ENCODE measurements around the gene FAIM2. TPM values are rescaled to one million over a fixed set of nuclear protein-coding genes. Genes with fewer than 3 reads are reported as not detected.
A peak's percentile ranks its signal among the peaks of the same experiment; 100 is the strongest.

FAIM2 gene
- total and polyA plus RNA-seq, 7 experiments from 2014 or later, result 0.22 to 0.85 TPM; not detected in 5

DNA sequence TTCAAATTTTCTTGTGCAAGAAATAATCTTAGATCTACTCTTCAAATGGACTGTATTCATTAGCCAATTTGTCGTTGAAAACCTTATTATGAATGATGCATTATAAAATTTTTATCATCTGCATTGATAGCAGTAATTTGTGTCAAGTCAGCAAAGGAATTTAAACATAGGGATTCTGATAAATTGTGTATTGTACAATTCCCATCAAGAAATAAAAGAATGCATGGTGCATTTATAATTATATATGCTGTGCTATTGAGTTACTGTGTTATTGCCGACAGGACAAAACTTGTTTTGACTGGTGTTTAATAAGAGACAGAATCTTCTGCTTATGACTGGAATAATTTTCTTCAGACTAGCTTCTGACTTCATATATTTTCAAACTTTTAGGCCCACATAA is 57.7 kb downstream of the FAIM2 start:
- CTCF ChIA-PET, result interaction anchor here (1.7 kb wide), 1 partner anchor 105 kb away, joined by 4 read pairs; the partner anchor contains the start of gene TMBIM6
- POLR2A ChIA-PET, result no interaction called here

DNA sequence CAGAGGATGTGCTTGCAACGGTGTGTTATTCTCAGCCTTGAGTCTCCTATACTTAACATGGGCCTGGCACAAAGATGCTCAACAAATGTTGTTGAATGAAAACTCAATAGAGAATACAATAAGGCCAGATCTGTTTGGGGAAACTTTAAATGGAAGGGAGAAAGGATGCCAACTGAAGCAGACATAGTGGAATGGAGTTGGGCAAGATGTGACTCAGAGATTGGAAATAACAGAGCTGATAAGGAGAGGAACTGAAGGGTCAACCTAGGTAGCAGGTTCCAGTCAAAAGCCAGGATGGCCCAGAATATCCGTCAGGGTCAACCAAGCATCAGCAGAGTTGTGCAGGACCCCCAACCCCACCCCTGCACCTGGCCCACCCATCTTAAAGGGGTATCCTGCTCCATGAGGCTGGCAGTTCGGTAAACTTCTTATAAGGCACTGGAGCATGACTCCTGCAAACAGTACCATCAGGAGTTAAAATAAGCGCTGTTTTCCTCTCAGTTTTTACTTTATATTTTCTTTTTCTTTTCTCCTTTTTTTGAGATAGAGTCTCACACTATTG is 59.7 kb downstream of the FAIM2 start:
- H3K4me3 Mint-ChIP-seq, result peak overlapping the region in 8 of 10 donors; percentile 15 to 100 (median 92)
- Histone ChIP-seq H3K27me3 (ENCODE audit: control insufficient read depth in 2 of 2, insufficient read depth in 2 of 2, low read length in 2 of 2) (no peaks in the 10 kb centered on the region), H3K36me3 (ENCODE audit: control insufficient read depth in 2 of 3, insufficient read depth in 3 of 3, low read length in 3 of 3) (no peaks in the 10 kb centered on the region), H3K9me3 (ENCODE audit: control insufficient read depth in 2 of 3, low read length in 3 of 3) (no peaks in the 10 kb centered on the region), H3K4me3 (ENCODE audit: low read length) (no peak overlapping the region), H3K4me1 (ENCODE audit: control insufficient read depth in 2 of 2, insufficient read depth in 2 of 2, low read length in 2 of 2) (peaks cover 12 to 20% of the 10 kb centered on the region in 2 donors), H3K27ac (ENCODE audit: low read depth, low read length) (peak overlapping the region; percentile 80)
- no peak for DNase-seq
- H3K36me3 Mint-ChIP-seq, result peaks cover 0 to 4% (median 0%) of the 10 kb centered on the region in 5 donors
- ChIA-PET POLR2A (interaction anchor here (0.6 to 4.0 kb wide), 5 partner anchors 16 to 102 kb away, joined by 3 to 43 read pairs (median 4); partner anchors contain the start of genes NCKAP5L and TMBIM6), CTCF (interaction anchor here (0.6 to 1.1 kb wide), 2 partner anchors 66 to 333 kb away, joined by 4 to 5 read pairs; no protein-coding TSS in a partner anchor)
- intact Hi-C loops (cut with micrococcal nuclease), result loop anchor here (1.0 to 10.0 kb wide), 8 partner anchors 16 to 1129 kb away; partner anchors contain the start of genes NCKAP5L (in 2 of the 2), TMBIM6 (in 2 of the 2), ASIC1 (in 1 of the 2) and CCNT1 (in 1 of the 2)
- H3K9me3 Mint-ChIP-seq, result peaks cover 0 to 5% (median 0%) of the 10 kb centered on the region in 11 donors
- ATAC-seq, result no peak
- H3K4me1 Mint-ChIP-seq, result peaks cover 19 to 57% (median 43%) of the 10 kb centered on the region in 7 donors
- peaks cover 0 to 10% (median 5%) of the 10 kb centered on the region in 5 donors for H3K27me3 Mint-ChIP-seq
- H3K27ac Mint-ChIP-seq, result peak overlapping the region in 8 of 9 donors; percentile 5 to 98 (median 91)

More for the DNA sequence above, 57.7 kb downstream of the FAIM2 start:
- Histone ChIP-seq H3K4me1 (ENCODE audit: control insufficient read depth in 2 of 2, insufficient read depth in 2 of 2, low read length in 2 of 2) (peaks cover 12 to 20% of the 10 kb centered on the region in 2 donors), H3K27ac (ENCODE audit: low read depth, low read length) (no peak overlapping the region), H3K4me3 (ENCODE audit: low read length) (no peak overlapping the region), H3K27me3 (ENCODE audit: control insufficient read depth in 2 of 2, insufficient read depth in 2 of 2, low read length in 2 of 2) (no peaks in the 10 kb centered on the region), H3K36me3 (ENCODE audit: control insufficient read depth in 2 of 3, insufficient read depth in 3 of 3, low read length in 3 of 3) (no peaks in the 10 kb centered on the region), H3K9me3 (ENCODE audit: control insufficient read depth in 2 of 3, low read length in 3 of 3) (no peaks in the 10 kb centered on the region)
- H3K4me3 Mint-ChIP-seq, result no peak overlapping the region
- peaks cover 19 to 46% (median 35%) of the 10 kb centered on the region in 7 donors for H3K4me1 Mint-ChIP-seq
- H3K9me3 Mint-ChIP-seq, result peaks cover 0 to 5% (median 0%) of the 10 kb centered on the region in 11 donors
- DNase-seq, result no peak
- intact Hi-C loops (cut with micrococcal nuclease), result loop anchor here (10.0 kb wide), 2 partner anchors 209 to 1131 kb away; partner anchors contain the start of genes ASIC1 (in 1 of the 2) and CCNT1 (in 1 of the 2)
- peaks cover 0 to 20% (median 12%) of the 10 kb centered on the region in 5 donors for H3K27me3 Mint-ChIP-seq
- no peak overlapping the region for H3K27ac Mint-ChIP-seq
- peaks cover 0 to 4% (median 0%) of the 10 kb centered on the region in 5 donors for H3K36me3 Mint-ChIP-seq
- ATAC-seq, result no peak

DNA sequence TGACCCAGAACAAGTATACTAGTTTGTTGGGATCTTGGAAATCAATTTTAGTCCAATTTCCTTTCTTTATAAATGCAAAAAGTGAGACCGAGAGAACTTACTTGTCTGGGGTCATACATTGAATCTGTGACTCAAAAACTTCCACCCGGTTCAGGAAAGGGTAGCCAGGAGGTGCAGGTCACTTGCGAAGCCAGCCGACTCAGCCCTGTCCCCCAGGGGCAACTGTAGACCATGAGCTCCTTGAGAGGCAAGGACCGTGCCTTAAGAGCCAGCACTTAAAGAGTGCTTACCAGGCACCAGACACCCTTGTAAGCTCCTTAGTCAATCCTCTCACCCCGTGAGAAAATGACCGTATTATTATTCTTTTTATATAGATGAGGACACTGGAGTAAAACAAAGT is 60.3 kb downstream of the FAIM2 start:
- peaks cover 12 to 20% of the 10 kb centered on the region in 2 donors for H3K4me1 ChIP-seq (ENCODE audit: control insufficient read depth in 2 of 2, insufficient read depth in 2 of 2, low read length in 2 of 2)
- Mint-ChIP-seq H3K27ac (peak overlapping the region; percentile 90 to 98 (median 96)), H3K4me1 (peaks cover 19 to 63% (median 43%) of the 10 kb centered on the region in 7 donors), H3K4me3 (peak overlapping the region; percentile 85 to 100 (median 94)), H3K9me3 (peaks cover 0 to 5% (median 0%) of the 10 kb centered on the region in 11 donors), H3K36me3 (peaks cover 0 to 4% (median 0%) of the 10 kb centered on the region in 5 donors), H3K27me3 (peaks cover 0 to 4% (median 0%) of the 10 kb centered on the region in 5 donors)
- DNase-seq (no peak), ATAC-seq (no peak)
- no peaks in the 10 kb centered on the region for H3K36me3 ChIP-seq (ENCODE audit: control insufficient read depth in 2 of 3, insufficient read depth in 3 of 3, low read length in 3 of 3)
- peak overlapping the region; percentile 73 for H3K4me3 ChIP-seq (ENCODE audit: low read length)
- no peaks in the 10 kb centered on the region for H3K27me3 ChIP-seq (ENCODE audit: control insufficient read depth in 2 of 2, insufficient read depth in 2 of 2, low read length in 2 of 2)
- no peaks in the 10 kb centered on the region for H3K9me3 ChIP-seq (ENCODE audit: control insufficient read depth in 2 of 3, low read length in 3 of 3)
- POLR2A ChIA-PET, result interaction anchor here (0.6 to 4.0 kb wide), 8 partner anchors 8 to 144 kb away, joined by 3 to 43 read pairs (median 4); partner anchors contain the start of genes NCKAP5L and TMBIM6
- CTCF ChIA-PET, result interaction anchor here (0.6 to 1.1 kb wide), 6 partner anchors 63 to 590 kb away, joined by 3 to 5 read pairs (median 3); no protein-coding TSS in a partner anchor
- peak overlapping the region; percentile 80 for H3K27ac ChIP-seq (ENCODE audit: low read depth, low read length)
- intact Hi-C loops (cut with micrococcal nuclease), result loop anchor here (1.0 to 10.0 kb wide), 8 partner anchors 15 to 1129 kb away; partner anchors contain the start of genes NCKAP5L (in 2 of the 2), TMBIM6 (in 2 of the 2), ASIC1 (in 1 of the 2) and CCNT1 (in 1 of the 2)

DNA sequence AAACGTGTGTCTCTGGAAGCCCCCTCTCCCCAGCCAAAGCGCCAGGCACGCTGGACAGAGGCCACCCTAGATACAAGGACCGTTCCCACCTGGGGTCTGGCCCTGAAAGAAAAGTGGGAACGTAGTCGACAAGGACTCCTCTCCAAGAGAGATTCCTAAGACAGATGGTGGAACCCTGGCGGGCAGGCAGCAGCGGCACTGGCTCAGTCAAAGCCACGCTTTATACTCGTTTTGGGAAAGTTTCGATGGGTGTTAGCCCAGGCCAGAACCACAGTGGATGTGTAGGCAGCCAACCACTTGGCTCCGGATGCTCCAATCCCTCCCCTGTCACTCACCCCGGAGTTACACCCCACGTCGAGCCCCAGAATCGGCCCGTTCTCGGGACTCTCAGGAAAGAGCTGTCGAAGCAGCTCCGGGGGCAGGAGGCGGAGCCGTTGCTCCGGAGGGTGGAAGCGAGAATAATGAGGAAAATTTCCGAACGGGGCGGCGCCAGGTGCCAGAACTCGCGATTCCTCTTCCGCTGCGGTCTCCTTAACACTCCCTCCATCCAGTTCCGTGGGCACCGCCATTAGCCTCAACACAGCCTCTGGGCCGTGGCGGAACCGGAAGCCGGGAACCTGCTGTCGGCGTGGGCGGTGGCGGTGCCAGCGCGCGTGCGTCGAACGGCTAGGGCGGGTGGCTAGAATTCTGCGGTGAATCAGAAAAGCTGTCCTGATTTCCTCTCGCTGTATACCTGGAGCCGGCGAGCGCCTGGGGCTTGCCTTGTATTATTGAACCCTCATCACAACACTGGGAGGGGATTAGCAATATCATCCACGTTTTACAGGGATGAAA is 61.0 kb downstream of the FAIM2 start, which contains the start of gene BCDIN3D:
Gene BCDIN3D, minus strand, starts transcription at position 588 of the 834 bp plus-strand sequence. Its CDS starts 19 bp downstream, at position 569.
- peak within 1 kb of the TSS; percentile 90 to 98 (median 96) for H3K27ac Mint-ChIP-seq
- H3K36me3 ChIP-seq (ENCODE audit: control insufficient read depth in 2 of 3, insufficient read depth in 3 of 3, low read length in 3 of 3), result no peaks in the 10 kb centered on the region
- ChIA-PET POLR2A (interaction anchor here (0.7 to 4.0 kb wide), 9 partner anchors 9 to 242 kb away, joined by 3 to 43 read pairs (median 3); partner anchors contain the start of genes NCKAP5L, SMARCD1 and TMBIM6), CTCF (interaction anchor here (0.6 to 1.1 kb wide), 5 partner anchors 62 to 590 kb away, joined by 3 to 5 read pairs (median 3); no protein-coding TSS in a partner anchor)
- H3K27me3 ChIP-seq (ENCODE audit: control insufficient read depth in 2 of 2, insufficient read depth in 2 of 2, low read length in 2 of 2), result no peaks in the 10 kb centered on the region
- no peaks in the 10 kb centered on the region for H3K9me3 ChIP-seq (ENCODE audit: control insufficient read depth in 2 of 3, low read length in 3 of 3)
- H3K4me1 ChIP-seq (ENCODE audit: control insufficient read depth in 2 of 2, insufficient read depth in 2 of 2, low read length in 2 of 2), result peaks cover 12 to 20% of the 10 kb centered on the region in 2 donors
- intact Hi-C loops (cut with micrococcal nuclease), result loop anchor here (1.0 to 10.0 kb wide), 9 partner anchors 14 to 1128 kb away; partner anchors contain the start of genes NCKAP5L (in 2 of the 2), TMBIM6 (in 2 of the 2), ASIC1 (in 1 of the 2) and CCNT1 (in 1 of the 2)
- peaks cover 0 to 4% (median 0%) of the 10 kb centered on the region in 5 donors for H3K36me3 Mint-ChIP-seq
- H3K4me1 Mint-ChIP-seq, result peaks cover 19 to 65% (median 43%) of the 10 kb centered on the region in 7 donors
- H3K27ac ChIP-seq (ENCODE audit: low read depth, low read length), result peak within 1 kb of the TSS; percentile 80
- H3K4me3 ChIP-seq (ENCODE audit: low read length), result peak within 1 kb of the TSS; percentile 73
- peak within 1 kb of the TSS; percentile 85 to 100 (median 94) for H3K4me3 Mint-ChIP-seq
- H3K27me3 Mint-ChIP-seq, result no peaks in the 10 kb centered on the region
- peaks cover 0 to 5% (median 0%) of the 10 kb centered on the region in 11 donors for H3K9me3 Mint-ChIP-seq
- peak; percentile 96 for ATAC-seq
- peak; percentile 83 to 95 (median 91) for DNase-seq

DNA sequence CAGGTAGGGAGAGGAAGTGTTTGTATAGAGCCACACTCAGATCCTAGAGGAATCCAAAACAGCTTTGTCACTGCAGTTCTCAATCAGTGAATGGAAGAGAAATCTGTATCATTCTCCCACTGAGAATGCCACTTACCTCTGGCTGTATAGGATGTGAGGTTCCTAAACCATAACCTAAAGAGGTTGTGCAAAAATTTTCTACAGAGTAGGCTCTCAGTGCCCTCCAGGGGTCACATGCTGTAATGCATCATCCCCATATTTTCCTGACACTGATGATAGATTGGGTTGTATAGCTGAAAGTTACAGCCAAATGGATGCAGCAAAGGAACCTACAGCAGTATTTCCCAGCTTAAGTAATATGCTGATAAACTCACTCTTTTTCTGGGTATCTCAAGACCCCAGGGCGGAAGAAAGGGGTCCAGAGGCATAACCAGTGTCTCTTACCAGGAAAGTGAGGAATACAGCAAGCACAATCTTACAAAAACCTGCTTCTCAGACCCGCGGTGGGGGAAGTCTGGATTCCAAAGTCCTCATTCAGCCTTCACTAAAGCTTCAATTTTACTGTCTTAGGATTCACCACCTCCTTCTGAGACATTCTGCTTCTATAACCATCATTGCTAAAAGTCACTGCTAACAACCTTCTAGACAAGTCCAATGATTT is 64.6 kb downstream of the FAIM2 start:
- Histone ChIP-seq H3K4me1 (ENCODE audit: control insufficient read depth in 2 of 2, insufficient read depth in 2 of 2, low read length in 2 of 2) (peaks cover 7 to 13% of the 10 kb centered on the region in 2 donors), H3K27me3 (ENCODE audit: control insufficient read depth in 2 of 2, insufficient read depth in 2 of 2, low read length in 2 of 2) (no peaks in the 10 kb centered on the region), H3K27ac (ENCODE audit: low read depth, low read length) (no peak overlapping the region), H3K9me3 (ENCODE audit: control insufficient read depth in 2 of 3, low read length in 3 of 3) (no peaks in the 10 kb centered on the region), H3K36me3 (ENCODE audit: control insufficient read depth in 2 of 3, insufficient read depth in 3 of 3, low read length in 3 of 3) (no peaks in the 10 kb centered on the region), H3K4me3 (ENCODE audit: low read length) (no peak overlapping the region)
- peak; percentile 54 for ATAC-seq
- H3K9me3 Mint-ChIP-seq, result peaks cover 0 to 4% (median 0%) of the 10 kb centered on the region in 11 donors
- peaks cover 9 to 49% (median 36%) of the 10 kb centered on the region in 7 donors for H3K4me1 Mint-ChIP-seq
- H3K36me3 Mint-ChIP-seq, result peaks cover 0 to 9% (median 0%) of the 10 kb centered on the region in 5 donors
- ChIA-PET CTCF (interaction anchor here (0.6 to 5.3 kb wide), 17 partner anchors 8 to 227 kb away, joined by 3 to 33 read pairs (median 4); partner anchors contain the start of gene TMBIM6), POLR2A (interaction anchor here (0.5 to 1.5 kb wide), 2 partner anchors 98 to 194 kb away, joined by 6 read pairs; partner anchors contain the start of gene TMBIM6)
- DNase-seq, result peak in 7 of 9 donors; percentile 34 to 59 (median 48)
- H3K4me3 Mint-ChIP-seq, result no peak overlapping the region
- H3K27ac Mint-ChIP-seq, result peak overlapping the region in 5 of 9 donors; percentile 3 to 61 (median 20)
- no peaks in the 10 kb centered on the region for H3K27me3 Mint-ChIP-seq
- intact Hi-C loops (cut with micrococcal nuclease), result loop anchor here (1.0 kb wide), 7 partner anchors 11 to 195 kb away; partner anchors contain the start of genes TMBIM6 (in 2 of the 2), FMNL3 (in 1 of the 2) and NCKAP5L (in 1 of the 2)
